ENCODE measurements around the gene BUD31.

- TF ChIP-seq EP300 (IDR thresholded peaks at IDR 0.05; ENCODE audit: low read depth) (no peak), CTCF (IDR thresholded peaks at IDR 0.05) (no peak)
These were observed 45.5 kb upstream of the BUD31 start for GRCh38 chr7:99363286-99363685.

Data from transverse colon (tissue), 3 donors.